SK-N-SH treated with all-trans-retinoic acid at 6 μM for 48 hours (cell line): ENCODE results near the gene RBMS3.

Experiments
- ATAC-seq: fragments of 200-7000 bp; cut with Tn5 transposase; 3 replicates; pipeline ENCODE4 v1.9.1; 2020; ENCODE audit warnings: mild to moderate bottlenecking, moderate library complexity
- ARNTL ChIP-seq: fragments of 450-650 bp; formaldehyde crosslinking; IDR thresholded peaks from 2 replicates; pipeline ENCODE4 v1.5.0; 2020; ENCODE audit warnings: low read depth, mild to moderate bottlenecking, moderate library complexity, borderline replicate concordance
- BACH2 ChIP-seq: fragments of 250-450 bp; sonication (Bioruptor Pico); IDR thresholded peaks from 2 replicates; pipeline ENCODE4 v1.9.0; 2021; ENCODE audit warnings: mild to moderate bottlenecking, borderline replicate concordance
- CSDC2 ChIP-seq: fragments of 250-450 bp; sonication (Bioruptor Pico); IDR thresholded peaks from 2 replicates; pipeline ENCODE4 v1.5.0; 2020; ENCODE audit warnings: mild to moderate bottlenecking, moderate library complexity
- ESRRG ChIP-seq: fragments of 250-450 bp; sonication (Bioruptor Pico); IDR thresholded peaks from 2 replicates; pipeline ENCODE4 v1.6.1; 2021; ENCODE audit warnings: mild to moderate bottlenecking
- OSR1 ChIP-seq: fragments of 250-450 bp; sonication (Bioruptor Pico); IDR thresholded peaks from 2 replicates; pipeline ENCODE4 v1.8.0; 2022; ENCODE audit warnings: moderate library complexity, mild to moderate bottlenecking, inconsistent platforms
- RARB ChIP-seq: fragments of 250-450 bp; sonication (Bioruptor Pico); IDR thresholded peaks from 2 replicates; pipeline ENCODE4 v1.8.0; 2021; ENCODE audit warnings: mild to moderate bottlenecking, moderate library complexity
- SNAI2 ChIP-seq: fragments of 250-450 bp; sonication (Bioruptor Pico); IDR thresholded peaks from 2 replicates; pipeline ENCODE4 v1.5.0; 2020; ENCODE audit warnings: mild to moderate bottlenecking, moderate library complexity
- TCF4 ChIP-seq: fragments of 250-450 bp; sonication (Bioruptor Pico); IDR thresholded peaks from 2 replicates; pipeline ENCODE4 v1.8.0; 2021; ENCODE audit warnings: mild to moderate bottlenecking, moderate library complexity, borderline replicate concordance
- TOX ChIP-seq: fragments of 250-450 bp; sonication (Bioruptor Pico); IDR thresholded peaks from 2 replicates; pipeline ENCODE4 v1.8.0; 2021; ENCODE audit warnings: mild to moderate bottlenecking, moderate library complexity, borderline replicate concordance
- ZC3H10 ChIP-seq: fragments of 250-450 bp; sonication (Bioruptor Pico); IDR thresholded peaks from 2 replicates; pipeline ENCODE4 v1.5.1; 2021; ENCODE audit warnings: mild to moderate bottlenecking, moderate library complexity
- ZFP3 ChIP-seq: fragments of 250-450 bp; sonication (Bioruptor Pico); IDR thresholded peaks from 2 replicates; pipeline ENCODE4 v1.5.0; 2020; ENCODE audit warnings: mild to moderate bottlenecking, moderate library complexity
- ZFP30 ChIP-seq: fragments of 450-650 bp; formaldehyde crosslinking; IDR thresholded peaks from 2 replicates; pipeline ENCODE4 v1.5.0; 2022; ENCODE audit warnings: mild to moderate bottlenecking, moderate library complexity
- ZNF565 ChIP-seq: fragments of 450-650 bp; formaldehyde crosslinking; conservative IDR thresholded peaks from 2 replicates; pipeline ENCODE4 v1.5.0; 2020; ENCODE audit warnings: low read depth, mild to moderate bottlenecking, moderate library complexity
- ZNF70 ChIP-seq: fragments of 450-650 bp; formaldehyde crosslinking; IDR thresholded peaks from 2 replicates; pipeline ENCODE4 v1.5.0; 2020; ENCODE audit warnings: mild to moderate bottlenecking, moderate library complexity
- TF ChIP-seq, protein P1 (sequence below): fragments of 250-450 bp; sonication (Bioruptor Pico); IDR thresholded peaks from 2 replicates; pipeline ENCODE4 v1.8.0; 2020; ENCODE audit warnings: mild to moderate bottlenecking, moderate library complexity, borderline replicate concordance
- TF ChIP-seq, protein P2 (sequence below): fragments of 250-450 bp; sonication (Bioruptor Pico); IDR thresholded peaks from 2 replicates; pipeline ENCODE4 v1.5.0; 2020; ENCODE audit warnings: mild to moderate bottlenecking, moderate library complexity
- TF ChIP-seq, protein P3 (sequence below): fragments of 250-450 bp; sonication (Bioruptor Pico); IDR thresholded peaks from 2 replicates; pipeline ENCODE4 v1.5.1; 2021; ENCODE audit warnings: mild to moderate bottlenecking, moderate library complexity
- TF ChIP-seq, protein P4 (sequence below): fragments of 250-450 bp; sonication (Bioruptor Pico); IDR thresholded peaks from 2 replicates; pipeline ENCODE4 v1.8.0; 2021; ENCODE audit warnings: low read depth, mild to moderate bottlenecking, moderate library complexity, borderline replicate concordance
- TF ChIP-seq, protein P5 (sequence below): fragments of 250-450 bp; sonication (Bioruptor Pico); IDR thresholded peaks from 2 replicates; pipeline ENCODE4 v1.5.1; 2020; ENCODE audit warnings: low read depth, mild to moderate bottlenecking, moderate library complexity

Gene RBMS3

DNA sequence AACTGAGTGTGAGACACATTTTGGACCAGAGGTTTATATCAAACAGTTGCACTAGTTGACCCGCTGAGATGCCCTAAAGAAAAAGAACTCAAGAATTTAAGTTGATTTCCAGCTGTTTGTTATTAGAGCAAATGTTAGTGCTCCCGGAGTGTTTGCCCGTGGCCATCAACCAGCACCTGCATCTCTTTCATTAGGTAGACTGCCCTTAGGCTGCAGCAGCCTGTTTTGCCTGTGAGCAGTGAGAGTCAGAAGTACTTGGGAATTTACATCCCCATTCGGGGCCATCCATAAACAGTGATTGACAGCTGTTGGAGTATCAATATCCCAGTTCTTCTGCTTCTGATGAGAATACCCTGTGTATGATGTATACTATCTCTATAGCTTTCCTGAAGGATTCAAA, 492.6 kb downstream of the RBMS3 start (continued):
- TF ChIP-seq SNAI2 (CRISPR knock-in tag) (no peak), ESRRG (no peak), ZFP3 (CRISPR knock-in tag) (no peak), ZNF70 (CRISPR knock-in tag) (no peak), ZC3H10 (CRISPR knock-in tag) (no peak), ARNTL (no peak)

DNA sequence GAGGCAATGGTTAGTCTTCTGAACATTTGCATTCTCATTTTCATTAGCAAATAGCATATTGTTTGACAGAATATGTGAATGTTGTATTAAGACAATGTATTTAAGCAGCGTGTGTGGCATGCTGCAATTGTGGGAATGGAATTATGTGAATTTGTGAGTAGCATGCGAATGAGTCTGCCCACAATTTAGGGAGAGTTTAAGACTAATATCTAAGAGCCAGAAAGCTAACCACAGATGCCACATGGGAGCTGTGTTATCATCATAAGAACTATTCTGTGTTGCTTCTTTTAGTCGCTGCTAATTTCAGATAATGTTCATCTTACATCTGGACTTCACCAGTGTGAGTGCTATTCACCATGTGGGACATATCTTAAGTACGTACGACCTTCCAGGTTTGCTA, 494.5 kb downstream of the RBMS3 start:
- TF ChIP-seq, protein P1, sequence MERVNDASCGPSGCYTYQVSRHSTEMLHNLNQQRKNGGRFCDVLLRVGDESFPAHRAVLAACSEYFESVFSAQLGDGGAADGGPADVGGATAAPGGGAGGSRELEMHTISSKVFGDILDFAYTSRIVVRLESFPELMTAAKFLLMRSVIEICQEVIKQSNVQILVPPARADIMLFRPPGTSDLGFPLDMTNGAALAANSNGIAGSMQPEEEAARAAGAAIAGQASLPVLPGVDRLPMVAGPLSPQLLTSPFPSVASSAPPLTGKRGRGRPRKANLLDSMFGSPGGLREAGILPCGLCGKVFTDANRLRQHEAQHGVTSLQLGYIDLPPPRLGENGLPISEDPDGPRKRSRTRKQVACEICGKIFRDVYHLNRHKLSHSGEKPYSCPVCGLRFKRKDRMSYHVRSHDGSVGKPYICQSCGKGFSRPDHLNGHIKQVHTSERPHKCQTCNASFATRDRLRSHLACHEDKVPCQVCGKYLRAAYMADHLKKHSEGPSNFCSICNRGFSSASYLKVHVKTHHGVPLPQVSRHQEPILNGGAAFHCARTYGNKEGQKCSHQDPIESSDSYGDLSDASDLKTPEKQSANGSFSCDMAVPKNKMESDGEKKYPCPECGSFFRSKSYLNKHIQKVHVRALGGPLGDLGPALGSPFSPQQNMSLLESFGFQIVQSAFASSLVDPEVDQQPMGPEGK (CRISPR knock-in tag) = no peak
- TF ChIP-seq RARB (CRISPR knock-in tag) (no peak), ZFP3 (CRISPR knock-in tag) (no peak), SNAI2 (CRISPR knock-in tag) (no peak), ZNF565 (CRISPR knock-in tag) (no peak), TOX (CRISPR knock-in tag) (no peak), ESRRG (no peak), CSDC2 (CRISPR knock-in tag) (no peak), BACH2 (CRISPR knock-in tag) (no peak), ZFP30 (CRISPR knock-in tag) (no peak), OSR1 (no peak), ZC3H10 (CRISPR knock-in tag) (no peak), ZNF70 (CRISPR knock-in tag) (no peak), TCF4 (CRISPR knock-in tag) (no peak)
- TF ChIP-seq, protein P2, sequence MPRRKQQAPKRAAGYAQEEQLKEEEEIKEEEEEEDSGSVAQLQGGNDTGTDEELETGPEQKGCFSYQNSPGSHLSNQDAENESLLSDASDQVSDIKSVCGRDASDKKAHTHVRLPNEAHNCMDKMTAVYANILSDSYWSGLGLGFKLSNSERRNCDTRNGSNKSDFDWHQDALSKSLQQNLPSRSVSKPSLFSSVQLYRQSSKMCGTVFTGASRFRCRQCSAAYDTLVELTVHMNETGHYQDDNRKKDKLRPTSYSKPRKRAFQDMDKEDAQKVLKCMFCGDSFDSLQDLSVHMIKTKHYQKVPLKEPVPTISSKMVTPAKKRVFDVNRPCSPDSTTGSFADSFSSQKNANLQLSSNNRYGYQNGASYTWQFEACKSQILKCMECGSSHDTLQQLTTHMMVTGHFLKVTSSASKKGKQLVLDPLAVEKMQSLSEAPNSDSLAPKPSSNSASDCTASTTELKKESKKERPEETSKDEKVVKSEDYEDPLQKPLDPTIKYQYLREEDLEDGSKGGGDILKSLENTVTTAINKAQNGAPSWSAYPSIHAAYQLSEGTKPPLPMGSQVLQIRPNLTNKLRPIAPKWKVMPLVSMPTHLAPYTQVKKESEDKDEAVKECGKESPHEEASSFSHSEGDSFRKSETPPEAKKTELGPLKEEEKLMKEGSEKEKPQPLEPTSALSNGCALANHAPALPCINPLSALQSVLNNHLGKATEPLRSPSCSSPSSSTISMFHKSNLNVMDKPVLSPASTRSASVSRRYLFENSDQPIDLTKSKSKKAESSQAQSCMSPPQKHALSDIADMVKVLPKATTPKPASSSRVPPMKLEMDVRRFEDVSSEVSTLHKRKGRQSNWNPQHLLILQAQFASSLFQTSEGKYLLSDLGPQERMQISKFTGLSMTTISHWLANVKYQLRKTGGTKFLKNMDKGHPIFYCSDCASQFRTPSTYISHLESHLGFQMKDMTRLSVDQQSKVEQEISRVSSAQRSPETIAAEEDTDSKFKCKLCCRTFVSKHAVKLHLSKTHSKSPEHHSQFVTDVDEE (CRISPR knock-in tag) = no peak
- TF ChIP-seq, protein P3, sequence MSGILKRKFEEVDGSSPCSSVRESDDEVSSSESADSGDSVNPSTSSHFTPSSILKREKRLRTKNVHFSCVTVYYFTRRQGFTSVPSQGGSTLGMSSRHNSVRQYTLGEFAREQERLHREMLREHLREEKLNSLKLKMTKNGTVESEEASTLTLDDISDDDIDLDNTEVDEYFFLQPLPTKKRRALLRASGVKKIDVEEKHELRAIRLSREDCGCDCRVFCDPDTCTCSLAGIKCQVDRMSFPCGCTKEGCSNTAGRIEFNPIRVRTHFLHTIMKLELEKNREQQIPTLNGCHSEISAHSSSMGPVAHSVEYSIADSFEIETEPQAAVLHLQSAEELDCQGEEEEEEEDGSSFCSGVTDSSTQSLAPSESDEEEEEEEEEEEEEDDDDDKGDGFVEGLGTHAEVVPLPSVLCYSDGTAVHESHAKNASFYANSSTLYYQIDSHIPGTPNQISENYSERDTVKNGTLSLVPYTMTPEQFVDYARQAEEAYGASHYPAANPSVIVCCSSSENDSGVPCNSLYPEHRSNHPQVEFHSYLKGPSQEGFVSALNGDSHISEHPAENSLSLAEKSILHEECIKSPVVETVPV (CRISPR knock-in tag) = no peak
- TF ChIP-seq, protein P4, sequence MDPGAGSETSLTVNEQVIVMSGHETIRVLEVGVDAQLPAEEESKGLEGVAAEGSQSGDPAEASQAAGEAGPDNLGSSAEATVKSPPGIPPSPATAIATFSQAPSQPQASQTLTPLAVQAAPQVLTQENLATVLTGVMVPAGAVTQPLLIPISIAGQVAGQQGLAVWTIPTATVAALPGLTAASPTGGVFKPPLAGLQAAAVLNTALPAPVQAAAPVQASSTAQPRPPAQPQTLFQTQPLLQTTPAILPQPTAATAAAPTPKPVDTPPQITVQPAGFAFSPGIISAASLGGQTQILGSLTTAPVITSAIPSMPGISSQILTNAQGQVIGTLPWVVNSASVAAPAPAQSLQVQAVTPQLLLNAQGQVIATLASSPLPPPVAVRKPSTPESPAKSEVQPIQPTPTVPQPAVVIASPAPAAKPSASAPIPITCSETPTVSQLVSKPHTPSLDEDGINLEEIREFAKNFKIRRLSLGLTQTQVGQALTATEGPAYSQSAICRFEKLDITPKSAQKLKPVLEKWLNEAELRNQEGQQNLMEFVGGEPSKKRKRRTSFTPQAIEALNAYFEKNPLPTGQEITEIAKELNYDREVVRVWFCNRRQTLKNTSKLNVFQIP (CRISPR knock-in tag) = no peak
- ATAC-seq = no peak

DNA sequence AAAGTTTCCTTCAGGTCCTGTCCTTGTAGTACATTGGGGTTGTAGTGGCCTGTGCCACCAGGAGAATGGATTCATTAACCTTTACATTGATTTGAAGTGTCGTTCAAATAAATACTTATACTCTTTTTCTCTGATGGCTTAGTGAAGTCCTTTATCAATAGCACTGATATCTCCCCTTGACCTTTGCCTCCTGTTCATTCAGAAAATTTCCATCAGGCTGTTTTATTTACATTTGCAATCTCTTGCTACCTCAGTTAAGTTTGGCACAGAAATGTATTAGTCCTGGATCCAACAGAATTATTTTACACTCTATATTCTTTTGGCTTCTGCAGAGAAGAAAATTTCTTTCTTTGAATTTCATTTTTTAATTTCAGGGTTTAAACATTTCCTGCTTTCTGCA, 497.0 kb downstream of the RBMS3 start:
- no peak for TF ChIP-seq ZNF70 (CRISPR knock-in tag)
- no peak for TF ChIP-seq ZC3H10 (CRISPR knock-in tag)
- TF ChIP-seq ARNTL = no peak
- TF ChIP-seq, protein P4 (CRISPR knock-in tag) = no peak
- TF ChIP-seq SNAI2 (CRISPR knock-in tag) = no peak
- TF ChIP-seq, protein P3 (CRISPR knock-in tag) = no peak
- TF ChIP-seq ZFP3 (CRISPR knock-in tag) = no peak
- no peak for TF ChIP-seq ZNF565 (CRISPR knock-in tag)
- TF ChIP-seq OSR1 = no peak
- TF ChIP-seq, protein P1 (CRISPR knock-in tag) = no peak
- TF ChIP-seq CSDC2 (CRISPR knock-in tag) = no peak
- TF ChIP-seq, protein P5, sequence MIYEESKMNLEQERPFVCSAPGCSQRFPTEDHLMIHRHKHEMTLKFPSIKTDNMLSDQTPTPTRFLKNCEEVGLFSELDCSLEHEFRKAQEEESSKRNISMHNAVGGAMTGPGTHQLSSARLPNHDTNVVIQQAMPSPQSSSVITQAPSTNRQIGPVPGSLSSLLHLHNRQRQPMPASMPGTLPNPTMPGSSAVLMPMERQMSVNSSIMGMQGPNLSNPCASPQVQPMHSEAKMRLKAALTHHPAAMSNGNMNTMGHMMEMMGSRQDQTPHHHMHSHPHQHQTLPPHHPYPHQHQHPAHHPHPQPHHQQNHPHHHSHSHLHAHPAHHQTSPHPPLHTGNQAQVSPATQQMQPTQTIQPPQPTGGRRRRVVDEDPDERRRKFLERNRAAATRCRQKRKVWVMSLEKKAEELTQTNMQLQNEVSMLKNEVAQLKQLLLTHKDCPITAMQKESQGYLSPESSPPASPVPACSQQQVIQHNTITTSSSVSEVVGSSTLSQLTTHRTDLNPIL (CRISPR knock-in tag) = no peak
- TF ChIP-seq RARB (CRISPR knock-in tag) = no peak
- no peak for TF ChIP-seq ZFP30 (CRISPR knock-in tag)
- no peak for TF ChIP-seq ESRRG
- no peak for ATAC-seq
